ENCODE results near the gene HIVEP1. TPM values are rescaled to one million over a fixed set of nuclear protein-coding genes. Genes with fewer than 3 reads are reported as not detected.

The HIVEP1 gene
- polyA plus RNA-seq, 1 of the 3 experiments (the other 2 are of a cell fraction) = 7.7 TPM

- TF ChIP-seq IRF3 (IDR thresholded peaks at IDR 0.05; ENCODE audit: low read depth, low read length) (no peak), JUND (IDR thresholded peaks at IDR 0.05) (no peak)
Measured at GRCh38 chr6:12185081-12185673, 173.1 kb downstream of the HIVEP1 start (continued).

DNA sequence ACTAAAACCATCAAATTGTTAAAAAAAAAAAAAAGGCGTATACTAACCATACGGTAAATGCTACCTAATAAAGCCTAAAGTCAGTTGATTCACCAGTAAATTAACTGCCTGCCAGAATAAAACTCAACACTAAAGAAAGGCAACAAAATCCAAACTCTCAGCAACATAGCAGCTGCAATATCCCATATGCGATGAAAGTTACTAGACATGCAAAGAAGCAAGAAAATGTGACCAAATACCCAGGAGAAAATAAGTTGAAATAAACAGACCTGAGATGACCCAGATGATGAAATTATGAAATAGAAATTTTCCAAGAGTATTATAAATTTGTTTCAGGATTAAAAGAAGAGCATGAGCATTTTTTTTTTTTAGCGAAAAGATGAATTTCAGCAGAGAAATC lies 174.4 kb downstream of the HIVEP1 start:
- Histone ChIP-seq H4K20me1 (ENCODE audit: insufficient read depth) (no peaks in the 10 kb centered on the region), H3K27me3 (ENCODE audit: insufficient read depth) (no peaks in the 10 kb centered on the region), H3K4me3 (ENCODE audit: low read depth in 2 of 2, low read length in 1 of 2) (no peak overlapping the region), H3K79me2 (ENCODE audit: insufficient read depth) (no peaks in the 10 kb centered on the region), H3K36me3 (replicated peaks in 1 of 2; ENCODE audit: control insufficient read depth in 1 of 2, insufficient read depth in 2 of 2, low read length in 1 of 2) (no peaks in the 10 kb centered on the region), H3K9ac (no peak overlapping the region), H3K27ac (ENCODE audit: low read depth in 2 of 2, low read length in 1 of 2) (no peak overlapping the region), H3F3A (replicated peaks; ENCODE audit: insufficient read depth) (no peaks in the 10 kb centered on the region), H3K9me3 (no peaks in the 10 kb centered on the region), H2AFZ (ENCODE audit: low read depth) (no peak overlapping the region), H3K4me2 (no peak overlapping the region), H3K4me1 (ENCODE audit: control insufficient read depth in 1 of 2, insufficient read depth in 2 of 2, low read depth in 1 of 2, low read length in 1 of 2) (no peaks in the 10 kb centered on the region), H3K9me2 (no peaks in the 10 kb centered on the region)
- 72% methylated on average over 4 of the region's 4 CpGs for WGBS (ENCODE audit: low lambda C conversion rate)
- TF ChIP-seq REST (IDR thresholded peaks at IDR 0.05; ENCODE audit: low read depth, low read length) (no peak), ELF1 (IDR thresholded peaks at IDR 0.05) (no peak), EZH2phosphoT487 (IDR thresholded peaks at IDR 0.05; ENCODE audit: borderline replicate concordance, low read depth) (no peak), IRF3 (IDR thresholded peaks at IDR 0.05; ENCODE audit: low read depth, low read length) (no peak)
- CTCF ChIA-PET = no interaction called here
- POLR2A ChIA-PET = no interaction called here
- DNase-seq = no peak

DNA sequence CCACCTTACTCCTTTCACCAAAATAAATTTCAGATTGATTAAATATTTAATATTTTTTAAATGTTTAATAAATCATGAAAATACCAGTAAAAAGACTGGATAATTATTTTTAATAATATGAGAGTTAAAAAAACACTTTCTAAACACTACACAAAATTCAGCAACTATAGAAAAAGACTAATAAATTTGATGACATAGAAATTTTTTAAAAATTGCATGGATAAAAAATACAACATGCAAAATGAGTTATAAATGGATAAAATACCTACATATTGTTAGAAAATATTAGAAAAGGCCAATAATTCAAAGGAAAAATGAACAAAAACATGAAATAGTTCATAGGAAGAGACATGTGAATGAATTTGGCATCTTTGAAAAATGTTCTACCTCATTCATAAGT lies 177.0 kb downstream of the HIVEP1 start:
- no peaks in the 10 kb centered on the region for H3K27me3 ChIP-seq (ENCODE audit: insufficient read depth)
- H3K4me1 ChIP-seq (ENCODE audit: control insufficient read depth in 1 of 2, insufficient read depth in 2 of 2, low read depth in 1 of 2, low read length in 1 of 2) = no peaks in the 10 kb centered on the region
- POLR2A ChIA-PET = no interaction called here
- H3F3A ChIP-seq (replicated peaks; ENCODE audit: insufficient read depth) = no peaks in the 10 kb centered on the region
- no peak overlapping the region for H3K4me3 ChIP-seq (ENCODE audit: low read depth in 2 of 2, low read length in 1 of 2)
- H3K27ac ChIP-seq (ENCODE audit: low read depth in 2 of 2, low read length in 1 of 2) = no peak overlapping the region
- H3K9ac ChIP-seq = no peak overlapping the region
- no peak for DNase-seq
- no peak overlapping the region for H3K4me2 ChIP-seq
- CTCF ChIA-PET = no interaction called here
- no peaks in the 10 kb centered on the region for H3K79me2 ChIP-seq (ENCODE audit: insufficient read depth)
- no peaks in the 10 kb centered on the region for H4K20me1 ChIP-seq (ENCODE audit: insufficient read depth)
- no peaks in the 10 kb centered on the region for H3K9me3 ChIP-seq
- H3K9me2 ChIP-seq = no peaks in the 10 kb centered on the region
- H2AFZ ChIP-seq (ENCODE audit: low read depth) = no peak overlapping the region
- H3K36me3 ChIP-seq (replicated peaks in 1 of 2; ENCODE audit: control insufficient read depth in 1 of 2, insufficient read depth in 2 of 2, low read length in 1 of 2) = no peaks in the 10 kb centered on the region
- TF ChIP-seq GATA2 (CRISPR knock-in tag; IDR thresholded peaks at IDR 0.05) = no peak
- TF ChIP-seq RAD21 (IDR thresholded peaks at IDR 0.05; ENCODE audit: low read length) = no peak
- TF ChIP-seq EZH2phosphoT487 (IDR thresholded peaks at IDR 0.05; ENCODE audit: borderline replicate concordance, low read depth) = no peak
- TF ChIP-seq JUND (IDR thresholded peaks at IDR 0.05) = no peak
- no peak for TF ChIP-seq FOSL2 (IDR thresholded peaks at IDR 0.05; ENCODE audit: borderline replicate concordance, low read depth)
- TF ChIP-seq, protein P1, sequence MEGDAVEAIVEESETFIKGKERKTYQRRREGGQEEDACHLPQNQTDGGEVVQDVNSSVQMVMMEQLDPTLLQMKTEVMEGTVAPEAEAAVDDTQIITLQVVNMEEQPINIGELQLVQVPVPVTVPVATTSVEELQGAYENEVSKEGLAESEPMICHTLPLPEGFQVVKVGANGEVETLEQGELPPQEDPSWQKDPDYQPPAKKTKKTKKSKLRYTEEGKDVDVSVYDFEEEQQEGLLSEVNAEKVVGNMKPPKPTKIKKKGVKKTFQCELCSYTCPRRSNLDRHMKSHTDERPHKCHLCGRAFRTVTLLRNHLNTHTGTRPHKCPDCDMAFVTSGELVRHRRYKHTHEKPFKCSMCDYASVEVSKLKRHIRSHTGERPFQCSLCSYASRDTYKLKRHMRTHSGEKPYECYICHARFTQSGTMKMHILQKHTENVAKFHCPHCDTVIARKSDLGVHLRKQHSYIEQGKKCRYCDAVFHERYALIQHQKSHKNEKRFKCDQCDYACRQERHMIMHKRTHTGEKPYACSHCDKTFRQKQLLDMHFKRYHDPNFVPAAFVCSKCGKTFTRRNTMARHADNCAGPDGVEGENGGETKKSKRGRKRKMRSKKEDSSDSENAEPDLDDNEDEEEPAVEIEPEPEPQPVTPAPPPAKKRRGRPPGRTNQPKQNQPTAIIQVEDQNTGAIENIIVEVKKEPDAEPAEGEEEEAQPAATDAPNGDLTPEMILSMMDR (IDR thresholded peaks at IDR 0.05) = no peak
- TF ChIP-seq TCF12 (IDR thresholded peaks at IDR 0.05) = no peak
- no peak for TF ChIP-seq SMC3 (IDR thresholded peaks at IDR 0.05; ENCODE audit: low read depth, low read length)
- no peak for TF ChIP-seq TEAD4 (IDR thresholded peaks at IDR 0.05; ENCODE audit: borderline replicate concordance, insufficient read depth)
- TF ChIP-seq, protein P2, sequence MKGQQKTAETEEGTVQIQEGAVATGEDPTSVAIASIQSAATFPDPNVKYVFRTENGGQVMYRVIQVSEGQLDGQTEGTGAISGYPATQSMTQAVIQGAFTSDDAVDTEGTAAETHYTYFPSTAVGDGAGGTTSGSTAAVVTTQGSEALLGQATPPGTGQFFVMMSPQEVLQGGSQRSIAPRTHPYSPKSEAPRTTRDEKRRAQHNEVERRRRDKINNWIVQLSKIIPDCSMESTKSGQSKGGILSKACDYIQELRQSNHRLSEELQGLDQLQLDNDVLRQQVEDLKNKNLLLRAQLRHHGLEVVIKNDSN (IDR thresholded peaks at IDR 0.05; ENCODE audit: borderline replicate concordance, low read depth) = no peak
- TF ChIP-seq IRF3 (IDR thresholded peaks at IDR 0.05; ENCODE audit: low read depth, low read length) = no peak

All from SK-N-SH (cell line).